ENCODE data around the gene NPFFR1. TPM values are rescaled to one million over a fixed set of nuclear protein-coding genes. Genes with fewer than 3 reads are reported as not detected.

Gene NPFFR1
- total and polyA plus RNA-seq, 10 of the 15 experiments (the other 5 are each of a cell fraction or from before 2014, with no cell fraction given): 0.03 TPM; not detected in 9

DNA sequence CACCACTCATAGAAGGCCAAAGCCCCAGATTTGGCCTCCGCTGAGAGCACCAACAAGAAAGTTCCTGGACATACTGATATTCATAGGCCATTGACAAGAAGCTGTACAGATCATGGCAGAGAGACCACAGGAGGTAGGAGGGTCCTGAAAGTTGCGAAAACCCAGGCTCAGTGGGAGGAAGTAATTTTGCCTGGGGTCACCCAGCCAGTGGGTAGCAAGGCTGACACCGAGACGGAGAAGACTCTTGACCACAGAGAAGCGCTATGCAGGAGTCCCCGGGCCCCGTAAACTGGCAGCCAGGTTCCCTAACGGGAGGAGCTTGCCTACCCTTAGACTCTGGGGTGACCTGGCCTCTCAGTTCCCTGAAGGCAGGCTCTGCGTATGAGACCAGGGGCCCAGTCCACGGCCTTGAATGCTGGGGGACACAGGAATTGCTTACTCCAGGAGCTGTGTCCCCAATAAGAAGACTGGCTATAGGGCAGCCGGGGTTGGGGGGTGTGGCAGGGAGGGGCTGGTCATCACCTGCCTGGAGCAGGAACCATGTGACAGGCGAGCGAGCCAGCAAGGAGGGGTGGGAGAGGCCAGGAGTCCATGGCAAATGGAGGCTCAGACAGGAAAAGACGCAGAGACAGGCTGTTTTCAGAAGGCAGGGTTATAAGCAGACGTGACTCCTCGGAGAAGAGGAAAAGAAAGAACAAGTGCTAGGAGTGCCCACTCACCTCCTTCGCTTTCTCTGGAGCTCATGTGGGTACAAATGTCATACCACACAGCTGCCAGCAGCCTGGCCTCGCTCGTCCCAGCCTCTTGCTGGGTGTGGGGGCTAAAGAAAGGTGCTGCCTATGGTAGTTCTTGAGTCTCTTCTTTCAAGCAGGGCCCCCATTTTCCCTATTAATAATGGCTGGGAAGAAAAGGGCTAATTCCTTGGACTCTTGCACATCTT is 24.6 kb upstream of the NPFFR1 start (continued):
- TF ChIP-seq, protein P1, sequence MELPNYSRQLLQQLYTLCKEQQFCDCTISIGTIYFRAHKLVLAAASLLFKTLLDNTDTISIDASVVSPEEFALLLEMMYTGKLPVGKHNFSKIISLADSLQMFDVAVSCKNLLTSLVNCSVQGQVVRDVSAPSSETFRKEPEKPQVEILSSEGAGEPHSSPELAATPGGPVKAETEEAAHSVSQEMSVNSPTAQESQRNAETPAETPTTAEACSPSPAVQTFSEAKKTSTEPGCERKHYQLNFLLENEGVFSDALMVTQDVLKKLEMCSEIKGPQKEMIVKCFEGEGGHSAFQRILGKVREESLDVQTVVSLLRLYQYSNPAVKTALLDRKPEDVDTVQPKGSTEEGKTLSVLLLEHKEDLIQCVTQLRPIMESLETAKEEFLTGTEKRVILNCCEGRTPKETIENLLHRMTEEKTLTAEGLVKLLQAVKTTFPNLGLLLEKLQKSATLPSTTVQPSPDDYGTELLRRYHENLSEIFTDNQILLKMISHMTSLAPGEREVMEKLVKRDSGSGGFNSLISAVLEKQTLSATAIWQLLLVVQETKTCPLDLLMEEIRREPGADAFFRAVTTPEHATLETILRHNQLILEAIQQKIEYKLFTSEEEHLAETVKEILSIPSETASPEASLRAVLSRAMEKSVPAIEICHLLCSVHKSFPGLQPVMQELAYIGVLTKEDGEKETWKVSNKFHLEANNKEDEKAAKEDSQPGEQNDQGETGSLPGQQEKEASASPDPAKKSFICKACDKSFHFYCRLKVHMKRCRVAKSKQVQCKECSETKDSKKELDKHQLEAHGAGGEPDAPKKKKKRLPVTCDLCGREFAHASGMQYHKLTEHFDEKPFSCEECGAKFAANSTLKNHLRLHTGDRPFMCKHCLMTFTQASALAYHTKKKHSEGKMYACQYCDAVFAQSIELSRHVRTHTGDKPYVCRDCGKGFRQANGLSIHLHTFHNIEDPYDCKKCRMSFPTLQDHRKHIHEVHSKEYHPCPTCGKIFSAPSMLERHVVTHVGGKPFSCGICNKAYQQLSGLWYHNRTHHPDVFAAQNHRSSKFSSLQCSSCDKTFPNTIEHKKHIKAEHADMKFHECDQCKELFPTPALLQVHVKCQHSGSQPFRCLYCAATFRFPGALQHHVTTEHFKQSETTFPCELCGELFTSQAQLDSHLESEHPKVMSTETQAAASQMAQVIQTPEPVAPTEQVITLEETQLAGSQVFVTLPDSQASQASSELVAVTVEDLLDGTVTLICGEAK (IDR thresholded peaks at IDR 0.05; ENCODE audit: borderline replicate concordance): no peak
- TF ChIP-seq, protein P2, sequence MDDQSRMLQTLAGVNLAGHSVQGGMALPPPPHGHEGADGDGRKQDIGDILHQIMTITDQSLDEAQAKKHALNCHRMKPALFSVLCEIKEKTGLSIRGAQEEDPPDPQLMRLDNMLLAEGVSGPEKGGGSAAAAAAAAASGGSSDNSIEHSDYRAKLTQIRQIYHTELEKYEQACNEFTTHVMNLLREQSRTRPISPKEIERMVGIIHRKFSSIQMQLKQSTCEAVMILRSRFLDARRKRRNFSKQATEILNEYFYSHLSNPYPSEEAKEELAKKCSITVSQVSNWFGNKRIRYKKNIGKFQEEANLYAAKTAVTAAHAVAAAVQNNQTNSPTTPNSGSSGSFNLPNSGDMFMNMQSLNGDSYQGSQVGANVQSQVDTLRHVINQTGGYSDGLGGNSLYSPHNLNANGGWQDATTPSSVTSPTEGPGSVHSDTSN (IDR thresholded peaks at IDR 0.05; ENCODE audit: insufficient replicate concordance, low read depth, low read length): no peak
- no peak for TF ChIP-seq PML (IDR thresholded peaks at IDR 0.05; ENCODE audit: low read length)
- TF ChIP-seq IKZF1 (conservative IDR thresholded peaks at IDR 0.05): no peak
- no peak for TF ChIP-seq YY1 (IDR thresholded peaks at IDR 0.05; ENCODE audit: low read depth, low read length)
- TF ChIP-seq ASH2L (IDR thresholded peaks at IDR 0.05; ENCODE audit: borderline replicate concordance, low read depth): no peak
- TF ChIP-seq FOXK2 (IDR thresholded peaks at IDR 0.05): no peak
- no peak for TF ChIP-seq CREB1 (IDR thresholded peaks at IDR 0.05; ENCODE audit: low read depth)
- TF ChIP-seq MTA3 (IDR thresholded peaks at IDR 0.05; ENCODE audit: borderline replicate concordance, low read length): no peak
- TF ChIP-seq DPF2 (IDR thresholded peaks at IDR 0.05): no peak
